ENCODE measurements around the gene ZFAND3.

- TF ChIP-seq, protein P1, sequence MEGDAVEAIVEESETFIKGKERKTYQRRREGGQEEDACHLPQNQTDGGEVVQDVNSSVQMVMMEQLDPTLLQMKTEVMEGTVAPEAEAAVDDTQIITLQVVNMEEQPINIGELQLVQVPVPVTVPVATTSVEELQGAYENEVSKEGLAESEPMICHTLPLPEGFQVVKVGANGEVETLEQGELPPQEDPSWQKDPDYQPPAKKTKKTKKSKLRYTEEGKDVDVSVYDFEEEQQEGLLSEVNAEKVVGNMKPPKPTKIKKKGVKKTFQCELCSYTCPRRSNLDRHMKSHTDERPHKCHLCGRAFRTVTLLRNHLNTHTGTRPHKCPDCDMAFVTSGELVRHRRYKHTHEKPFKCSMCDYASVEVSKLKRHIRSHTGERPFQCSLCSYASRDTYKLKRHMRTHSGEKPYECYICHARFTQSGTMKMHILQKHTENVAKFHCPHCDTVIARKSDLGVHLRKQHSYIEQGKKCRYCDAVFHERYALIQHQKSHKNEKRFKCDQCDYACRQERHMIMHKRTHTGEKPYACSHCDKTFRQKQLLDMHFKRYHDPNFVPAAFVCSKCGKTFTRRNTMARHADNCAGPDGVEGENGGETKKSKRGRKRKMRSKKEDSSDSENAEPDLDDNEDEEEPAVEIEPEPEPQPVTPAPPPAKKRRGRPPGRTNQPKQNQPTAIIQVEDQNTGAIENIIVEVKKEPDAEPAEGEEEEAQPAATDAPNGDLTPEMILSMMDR (IDR thresholded peaks at IDR 0.05 in 2 of 3, conservative IDR thresholded peaks at IDR 0.05 in 1 of 3; ENCODE audit: borderline replicate concordance in 1 of 3, insufficient read depth in 1 of 3, low read depth in 2 of 3, low read length in 2 of 3) = no peak
- TF ChIP-seq POLR2A (IDR thresholded peaks at IDR 0.05; ENCODE audit: borderline replicate concordance, extremely low read depth, insufficient read depth, insufficient read length) (no peak), RAD21 (IDR thresholded peaks at IDR 0.05; ENCODE audit: low read depth) (no peak), ELF1 (IDR thresholded peaks at IDR 0.05; ENCODE audit: borderline replicate concordance, low read depth) (no peak), POLR2AphosphoS5 (IDR thresholded peaks at IDR 0.05; ENCODE audit: low read depth, low read length) (no peak), EZH2 (IDR thresholded peaks at IDR 0.05) (no peak), MAX (IDR thresholded peaks at IDR 0.05) (no peak), YY1 (IDR thresholded peaks at IDR 0.05; ENCODE audit: extremely low read depth, insufficient replicate concordance, low read depth, low read length) (no peak), SP1 (IDR thresholded peaks at IDR 0.05; ENCODE audit: low read depth) (no peak), CEBPB (IDR thresholded peaks at IDR 0.05; ENCODE audit: low read depth) (no peak), ZNF274 (IDR thresholded peaks at IDR 0.05; ENCODE audit: low read depth, low read length) (no peak), EZH2phosphoT487 (IDR thresholded peaks at IDR 0.05; ENCODE audit: borderline replicate concordance) (no peak)
- TF ChIP-seq, protein P2, sequence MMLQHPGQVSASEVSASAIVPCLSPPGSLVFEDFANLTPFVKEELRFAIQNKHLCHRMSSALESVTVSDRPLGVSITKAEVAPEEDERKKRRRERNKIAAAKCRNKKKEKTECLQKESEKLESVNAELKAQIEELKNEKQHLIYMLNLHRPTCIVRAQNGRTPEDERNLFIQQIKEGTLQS (IDR thresholded peaks at IDR 0.05) = no peak
- TF ChIP-seq, protein P3, sequence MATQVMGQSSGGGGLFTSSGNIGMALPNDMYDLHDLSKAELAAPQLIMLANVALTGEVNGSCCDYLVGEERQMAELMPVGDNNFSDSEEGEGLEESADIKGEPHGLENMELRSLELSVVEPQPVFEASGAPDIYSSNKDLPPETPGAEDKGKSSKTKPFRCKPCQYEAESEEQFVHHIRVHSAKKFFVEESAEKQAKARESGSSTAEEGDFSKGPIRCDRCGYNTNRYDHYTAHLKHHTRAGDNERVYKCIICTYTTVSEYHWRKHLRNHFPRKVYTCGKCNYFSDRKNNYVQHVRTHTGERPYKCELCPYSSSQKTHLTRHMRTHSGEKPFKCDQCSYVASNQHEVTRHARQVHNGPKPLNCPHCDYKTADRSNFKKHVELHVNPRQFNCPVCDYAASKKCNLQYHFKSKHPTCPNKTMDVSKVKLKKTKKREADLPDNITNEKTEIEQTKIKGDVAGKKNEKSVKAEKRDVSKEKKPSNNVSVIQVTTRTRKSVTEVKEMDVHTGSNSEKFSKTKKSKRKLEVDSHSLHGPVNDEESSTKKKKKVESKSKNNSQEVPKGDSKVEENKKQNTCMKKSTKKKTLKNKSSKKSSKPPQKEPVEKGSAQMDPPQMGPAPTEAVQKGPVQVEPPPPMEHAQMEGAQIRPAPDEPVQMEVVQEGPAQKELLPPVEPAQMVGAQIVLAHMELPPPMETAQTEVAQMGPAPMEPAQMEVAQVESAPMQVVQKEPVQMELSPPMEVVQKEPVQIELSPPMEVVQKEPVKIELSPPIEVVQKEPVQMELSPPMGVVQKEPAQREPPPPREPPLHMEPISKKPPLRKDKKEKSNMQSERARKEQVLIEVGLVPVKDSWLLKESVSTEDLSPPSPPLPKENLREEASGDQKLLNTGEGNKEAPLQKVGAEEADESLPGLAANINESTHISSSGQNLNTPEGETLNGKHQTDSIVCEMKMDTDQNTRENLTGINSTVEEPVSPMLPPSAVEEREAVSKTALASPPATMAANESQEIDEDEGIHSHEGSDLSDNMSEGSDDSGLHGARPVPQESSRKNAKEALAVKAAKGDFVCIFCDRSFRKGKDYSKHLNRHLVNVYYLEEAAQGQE (IDR thresholded peaks at IDR 0.05; ENCODE audit: low read depth) = no peak
Measured at GRCh38 chr6:37926661-37927060, 107.1 kb downstream of the ZFAND3 start.
